Panc1 (cell line): ENCODE results near the gene SERTAD3. TPM values are rescaled to one million over a fixed set of nuclear protein-coding genes. Genes with fewer than 3 reads are reported as not detected.
A peak's percentile ranks its signal among the peaks of the same experiment; 100 is the strongest.

ENCODE experiments used
- ATAC-seq: fragments of 200-7000 bp; cut with Tn5 transposase; 2 replicates; pipeline ENCODE4 v1.9.1; 2020; ENCODE audit warnings: mild to moderate bottlenecking, moderate library complexity
- BruUV-seq: library from RNA; stranded (reverse); fragments of 400-500 nt; replicated peaks from 2 replicates; lab custom pipeline; 2021; lab: Mats Ljungman, UMichigan
- CTCF ChIA-PET: fragments of 300-600 bp; sonication (Branson Sonifier 250); formaldehyde crosslinking; loops from one replicate; lab custom pipeline; 2022; ENCODE audit warnings: antibody characterized with exemption; lab: Charles Lee
- POLR2A ChIA-PET: fragments of 300-600 bp; sonication (Branson Sonifier 250); formaldehyde crosslinking; loops from one replicate; lab custom pipeline; 2022; ENCODE audit warnings: antibody characterized with exemption; lab: Charles Lee
- DNase-seq: peaks from one replicate; pipeline ENCODE4 v3.0.0-alpha.2; 2010; ENCODE audit warnings: low read depth, low spot score
- H3K27ac ChIP-seq: 2 replicates; pipeline ENCODE4 v1.5.1; 2011; ENCODE audit warnings: mild to moderate bottlenecking, low read length, inconsistent platforms
- H3K27me3 ChIP-seq: fragments of 200-500 bp; sonication (Bioruptor generic); 2 replicates; pipeline ENCODE4 v1.6.0; 2014; ENCODE audit warnings: low read length, inconsistent platforms; ENCODE audit not compliant: control insufficient read depth, insufficient read depth
- H3K36me3 ChIP-seq: fragments of 200-500 bp; sonication (Bioruptor generic); 2 replicates; pipeline ENCODE4 v1.5.1; 2014; ENCODE audit warnings: inconsistent platforms, mild to moderate bottlenecking, low read length, moderate library complexity; ENCODE audit not compliant: control insufficient read depth, insufficient read depth
- H3K4me1 ChIP-seq: 2 replicates; pipeline ENCODE4 v1.5.1; 2011; ENCODE audit warnings: inconsistent platforms, mild to moderate bottlenecking, low read length, moderate library complexity; ENCODE audit not compliant: control insufficient read depth, insufficient read depth
- H3K4me3 ChIP-seq, 2 experiments: 2 replicates each; pipeline ENCODE4 v1.5.1; 2011 to 2012; ENCODE audit warnings: low read depth in 2 of 2, low read length in 2 of 2, mild to moderate bottlenecking in 2 of 2, inconsistent platforms in 1 of 2, moderate library complexity in 1 of 2
- H3K9me3 ChIP-seq: fragments of 200-500 bp; sonication (Bioruptor generic); 2 replicates; pipeline ENCODE4 v1.5.1; 2014; ENCODE audit warnings: low read depth, mild to moderate bottlenecking, inconsistent platforms, low read length, moderate library complexity; ENCODE audit not compliant: control insufficient read depth, insufficient read depth
- CTCF ChIP-seq: fragments of 450-650 bp; IDR thresholded peaks from 2 replicates; pipeline ENCODE4 v1.5.1; 2017; ENCODE audit warnings: mild to moderate bottlenecking
- POLR2AphosphoS5 ChIP-seq: IDR thresholded peaks from 2 replicates; pipeline ENCODE4 v1.6.1; 2012; ENCODE audit warnings: mild to moderate bottlenecking, low read depth, low read length, moderate library complexity
- SIN3A ChIP-seq: IDR thresholded peaks from 2 replicates; pipeline ENCODE4 v1.6.1; 2012; ENCODE audit warnings: low read depth, mild to moderate bottlenecking, low read length, moderate library complexity, borderline replicate concordance; ENCODE audit not compliant: insufficient read depth
- TCF7L2 ChIP-seq: IDR thresholded peaks from 2 replicates; pipeline ENCODE4 v1.6.1; 2011; ENCODE audit warnings: mild to moderate bottlenecking, low read depth, low read length, inconsistent platforms
- in situ Hi-C: cut with HindIII; loops from 2 replicates; pipeline ENCODE4 v1.10.0; 2016; ENCODE audit warnings: low sequenced_read_pairs, low pct_unique_long_range_greater_than_20kb
- intact Hi-C: fragments of 100-400 bp; cut with micrococcal nuclease; formaldehyde crosslinking; loops from one replicate; pipeline ENCODE4 v1.10.0; 2022; ENCODE audit not compliant: unreplicated experiment
- total RNA-seq: library from RNA; stranded (reverse); gene quantifications from one replicate; pipeline ENCODE4 v1.2.1, GENCODE V29; 2021; ENCODE audit not compliant: unreplicated experiment
- TF ChIP-seq, protein P1 (sequence below), 2 experiments: IDR thresholded peaks; 2 replicates each; pipeline ENCODE4 v1.6.1; 2011 to 2012; ENCODE audit warnings: low read depth in 2 of 2, control low read depth in 1 of 2, low read length in 1 of 2, mild to moderate bottlenecking in 1 of 2, moderate library complexity in 1 of 2; ENCODE audit not compliant: insufficient read depth in 1 of 2

The SERTAD3 gene
- total RNA-seq, 1 experiment from 2014 or later: 35.7 TPM

DNA sequence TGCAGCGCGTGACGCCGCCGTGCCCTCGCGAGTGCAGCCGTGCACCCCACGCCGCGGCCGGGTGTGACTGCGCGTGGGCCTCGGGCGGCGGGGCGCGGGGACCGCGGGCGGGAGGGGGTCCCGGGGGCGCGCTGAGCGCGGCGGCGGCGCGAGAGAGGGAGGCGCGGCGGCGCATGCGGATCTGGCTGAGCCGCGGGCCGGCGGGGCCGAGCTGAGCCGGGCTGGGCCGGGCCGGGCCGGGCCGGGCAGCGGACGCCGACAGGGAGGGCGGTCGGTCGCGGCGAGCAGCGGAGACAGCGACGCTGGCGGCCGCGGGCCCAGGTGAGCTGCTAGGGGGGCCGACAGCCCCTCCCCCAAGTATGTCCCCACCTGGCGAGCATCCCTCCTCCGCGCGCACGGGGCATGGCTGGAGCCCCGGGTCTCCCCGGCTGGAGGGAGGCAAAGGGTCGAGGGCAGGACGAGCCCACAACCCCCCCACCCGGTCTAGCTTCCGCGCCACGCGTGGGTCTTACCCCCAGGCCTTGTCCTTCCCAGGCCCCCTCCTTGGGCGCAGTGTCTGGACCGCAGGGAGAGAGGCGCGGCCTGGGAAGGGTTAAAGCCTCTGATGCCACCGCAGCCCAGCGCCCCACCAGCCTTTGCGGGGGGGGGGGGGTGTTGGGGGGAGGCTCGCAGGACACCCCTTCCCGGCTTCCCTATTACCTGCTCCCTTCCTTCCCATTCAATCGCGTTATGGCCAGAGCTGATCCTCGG is 23.0 kb upstream of the SERTAD3 start, which contains the start of gene SPTBN4:
TSS of gene SPTBN4 (plus strand) at position 17 of the 750 bp plus-strand sequence. CDS start 5,621 bp downstream, outside the sequence.
- H3K36me3 ChIP-seq: no peaks in the 10 kb centered on the region; the same call in 1 of the 2 replicates
- ATAC-seq (no peak), DNase-seq (no peak)
- H3K27me3 ChIP-seq: no peaks in the 10 kb centered on the region
- ChIA-PET POLR2A (no interaction called here), CTCF (no interaction called here)
- BruUV-seq: no TSS peak
- intact Hi-C loops (no loop called here), in situ Hi-C loops (no loop called here)
- peaks cover 10% of the 10 kb centered on the region; the same call in 1 of the 2 replicates for H3K4me1 ChIP-seq
- H3K27ac ChIP-seq: no peak within 1 kb of the TSS
- TF ChIP-seq, protein P1, sequence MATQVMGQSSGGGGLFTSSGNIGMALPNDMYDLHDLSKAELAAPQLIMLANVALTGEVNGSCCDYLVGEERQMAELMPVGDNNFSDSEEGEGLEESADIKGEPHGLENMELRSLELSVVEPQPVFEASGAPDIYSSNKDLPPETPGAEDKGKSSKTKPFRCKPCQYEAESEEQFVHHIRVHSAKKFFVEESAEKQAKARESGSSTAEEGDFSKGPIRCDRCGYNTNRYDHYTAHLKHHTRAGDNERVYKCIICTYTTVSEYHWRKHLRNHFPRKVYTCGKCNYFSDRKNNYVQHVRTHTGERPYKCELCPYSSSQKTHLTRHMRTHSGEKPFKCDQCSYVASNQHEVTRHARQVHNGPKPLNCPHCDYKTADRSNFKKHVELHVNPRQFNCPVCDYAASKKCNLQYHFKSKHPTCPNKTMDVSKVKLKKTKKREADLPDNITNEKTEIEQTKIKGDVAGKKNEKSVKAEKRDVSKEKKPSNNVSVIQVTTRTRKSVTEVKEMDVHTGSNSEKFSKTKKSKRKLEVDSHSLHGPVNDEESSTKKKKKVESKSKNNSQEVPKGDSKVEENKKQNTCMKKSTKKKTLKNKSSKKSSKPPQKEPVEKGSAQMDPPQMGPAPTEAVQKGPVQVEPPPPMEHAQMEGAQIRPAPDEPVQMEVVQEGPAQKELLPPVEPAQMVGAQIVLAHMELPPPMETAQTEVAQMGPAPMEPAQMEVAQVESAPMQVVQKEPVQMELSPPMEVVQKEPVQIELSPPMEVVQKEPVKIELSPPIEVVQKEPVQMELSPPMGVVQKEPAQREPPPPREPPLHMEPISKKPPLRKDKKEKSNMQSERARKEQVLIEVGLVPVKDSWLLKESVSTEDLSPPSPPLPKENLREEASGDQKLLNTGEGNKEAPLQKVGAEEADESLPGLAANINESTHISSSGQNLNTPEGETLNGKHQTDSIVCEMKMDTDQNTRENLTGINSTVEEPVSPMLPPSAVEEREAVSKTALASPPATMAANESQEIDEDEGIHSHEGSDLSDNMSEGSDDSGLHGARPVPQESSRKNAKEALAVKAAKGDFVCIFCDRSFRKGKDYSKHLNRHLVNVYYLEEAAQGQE (IDR thresholded peaks at IDR 0.05; ENCODE audit: insufficient read depth in 1 of 2, low read depth in 2 of 2, low read length in 1 of 2): no peak
- no peak for TF ChIP-seq POLR2AphosphoS5
- no peaks in the 10 kb centered on the region for H3K9me3 ChIP-seq
- peak within 1 kb of the TSS; percentile 68 to 76 for H3K4me3 ChIP-seq

GRCh38 chr19:40466219-40466984 is 22.3 kb upstream of the SERTAD3 start:
- Histone ChIP-seq H3K4me1 (peaks cover 10% of the 10 kb centered on the region; the same call in 1 of the 2 replicates), H3K27ac (no peak overlapping the region), H3K9me3 (no peaks in the 10 kb centered on the region), H3K27me3 (no peaks in the 10 kb centered on the region), H3K36me3 (no peaks in the 10 kb centered on the region; the same call in 1 of the 2 replicates), H3K4me3 (peak overlapping the region; percentile 68 to 76)
- ChIA-PET CTCF (no interaction called here), POLR2A (no interaction called here)
- intact Hi-C loops: no loop called here
- no peak for DNase-seq
- in situ Hi-C loops: no loop called here
- ATAC-seq: no peak
- BruUV-seq: no TSS peak
- TF ChIP-seq, protein P1 (IDR thresholded peaks at IDR 0.05; ENCODE audit: insufficient read depth in 1 of 2, low read depth in 2 of 2, low read length in 1 of 2): no peak
- TF ChIP-seq POLR2AphosphoS5 (no peak), SIN3A (no peak), CTCF (no peak), TCF7L2 (no peak)
